ENCODE measurements around the gene MPP2. TPM values are rescaled to one million over a fixed set of nuclear protein-coding genes. Genes with fewer than 3 reads are reported as not detected.
"Not testable (repeated sequence)": the region's sequence is repeated elsewhere in the genome, so short reads cannot be mapped to it uniquely, and the experiment has no call there.

MPP2 gene
- total RNA-seq, 1 donor from 2014 or later = 51.6 TPM

DNA sequence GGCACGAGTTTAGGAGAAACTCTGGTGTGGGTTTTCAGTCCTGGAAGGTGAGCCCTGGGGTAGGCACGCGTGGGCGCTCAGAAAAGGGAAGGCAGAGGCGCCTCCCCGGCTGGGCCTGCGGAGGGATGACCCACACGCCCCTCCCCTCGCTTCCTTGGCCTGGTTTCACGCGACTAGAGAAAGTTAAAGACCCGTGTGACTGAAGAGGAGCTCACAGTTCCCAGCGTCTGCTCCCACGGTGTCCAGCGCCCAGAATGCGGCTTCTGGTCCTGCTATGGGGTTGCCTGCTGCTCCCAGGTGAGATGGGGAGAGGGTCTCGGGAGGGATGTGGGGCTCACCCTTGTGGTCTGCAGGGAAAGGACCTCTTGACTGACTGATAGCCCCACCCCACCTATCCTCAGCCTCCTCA is 60.4 kb downstream of the MPP2 start, which contains the start of gene CD300LG:
TSS of gene CD300LG (plus strand) at position 214 of the 409 bp plus-strand sequence. CDS start at position 255, 41 bp downstream.
- peaks cover 9% of the 10 kb centered on the region for H3K9me3 Mint-ChIP-seq (ENCODE audit: unreplicated experiment)
- no peak within 1 kb of the TSS for H3K4me3 Mint-ChIP-seq (ENCODE audit: unreplicated experiment)
- H3K27ac Mint-ChIP-seq (ENCODE audit: unreplicated experiment) = no peak within 1 kb of the TSS
- TF ChIP-seq, protein P1, sequence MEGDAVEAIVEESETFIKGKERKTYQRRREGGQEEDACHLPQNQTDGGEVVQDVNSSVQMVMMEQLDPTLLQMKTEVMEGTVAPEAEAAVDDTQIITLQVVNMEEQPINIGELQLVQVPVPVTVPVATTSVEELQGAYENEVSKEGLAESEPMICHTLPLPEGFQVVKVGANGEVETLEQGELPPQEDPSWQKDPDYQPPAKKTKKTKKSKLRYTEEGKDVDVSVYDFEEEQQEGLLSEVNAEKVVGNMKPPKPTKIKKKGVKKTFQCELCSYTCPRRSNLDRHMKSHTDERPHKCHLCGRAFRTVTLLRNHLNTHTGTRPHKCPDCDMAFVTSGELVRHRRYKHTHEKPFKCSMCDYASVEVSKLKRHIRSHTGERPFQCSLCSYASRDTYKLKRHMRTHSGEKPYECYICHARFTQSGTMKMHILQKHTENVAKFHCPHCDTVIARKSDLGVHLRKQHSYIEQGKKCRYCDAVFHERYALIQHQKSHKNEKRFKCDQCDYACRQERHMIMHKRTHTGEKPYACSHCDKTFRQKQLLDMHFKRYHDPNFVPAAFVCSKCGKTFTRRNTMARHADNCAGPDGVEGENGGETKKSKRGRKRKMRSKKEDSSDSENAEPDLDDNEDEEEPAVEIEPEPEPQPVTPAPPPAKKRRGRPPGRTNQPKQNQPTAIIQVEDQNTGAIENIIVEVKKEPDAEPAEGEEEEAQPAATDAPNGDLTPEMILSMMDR (IDR thresholded peaks at IDR 0.05; ENCODE audit: partially characterized antibody, unreplicated experiment) = no peak
- no peak for DNase-seq
- peaks cover 2% of the 10 kb centered on the region for H3K4me1 Mint-ChIP-seq (ENCODE audit: low read depth, unreplicated experiment)
- H3K36me3 Mint-ChIP-seq (ENCODE audit: unreplicated experiment) = no peaks in the 10 kb centered on the region
- peaks cover 4% of the 10 kb centered on the region for H3K27me3 Mint-ChIP-seq (ENCODE audit: unreplicated experiment)

DNA sequence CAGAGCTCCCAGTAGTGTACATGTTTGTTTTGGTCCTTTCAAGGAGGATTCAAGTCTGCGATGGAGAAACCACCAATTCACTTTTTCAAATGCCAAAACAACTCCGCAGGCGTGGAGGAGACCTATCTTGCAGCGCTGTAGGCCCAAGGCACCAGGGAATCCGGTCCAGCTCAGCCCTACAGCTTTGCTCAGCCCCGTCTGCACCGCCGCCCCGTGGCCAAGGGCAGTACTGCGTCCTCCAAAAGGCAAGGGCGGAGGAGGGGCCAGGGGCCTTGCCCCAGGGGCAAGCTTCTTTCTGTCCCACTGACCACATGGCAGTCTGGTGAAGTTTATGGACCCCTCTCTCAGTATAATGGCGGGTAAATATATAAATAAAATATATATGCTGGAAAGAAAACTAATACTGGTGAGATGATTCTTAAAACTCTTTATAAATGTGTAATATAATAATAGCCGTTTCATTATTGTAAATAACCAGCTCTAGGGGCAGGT is 61.1 kb downstream of the MPP2 start:
- H3K4me1 Mint-ChIP-seq (ENCODE audit: low read depth, unreplicated experiment) = peaks cover 2% of the 10 kb centered on the region
- H3K27me3 Mint-ChIP-seq (ENCODE audit: unreplicated experiment) = peaks cover 3% of the 10 kb centered on the region
- TF ChIP-seq, protein P1 (IDR thresholded peaks at IDR 0.05; ENCODE audit: partially characterized antibody, unreplicated experiment) = peak; percentile 97
- peaks cover 7% of the 10 kb centered on the region for H3K9me3 Mint-ChIP-seq (ENCODE audit: unreplicated experiment)
- no peak overlapping the region for H3K4me3 Mint-ChIP-seq (ENCODE audit: unreplicated experiment)
- no peak overlapping the region for H3K27ac Mint-ChIP-seq (ENCODE audit: unreplicated experiment)
- DNase-seq = peak; percentile 95
- no peaks in the 10 kb centered on the region for H3K36me3 Mint-ChIP-seq (ENCODE audit: unreplicated experiment)

DNA sequence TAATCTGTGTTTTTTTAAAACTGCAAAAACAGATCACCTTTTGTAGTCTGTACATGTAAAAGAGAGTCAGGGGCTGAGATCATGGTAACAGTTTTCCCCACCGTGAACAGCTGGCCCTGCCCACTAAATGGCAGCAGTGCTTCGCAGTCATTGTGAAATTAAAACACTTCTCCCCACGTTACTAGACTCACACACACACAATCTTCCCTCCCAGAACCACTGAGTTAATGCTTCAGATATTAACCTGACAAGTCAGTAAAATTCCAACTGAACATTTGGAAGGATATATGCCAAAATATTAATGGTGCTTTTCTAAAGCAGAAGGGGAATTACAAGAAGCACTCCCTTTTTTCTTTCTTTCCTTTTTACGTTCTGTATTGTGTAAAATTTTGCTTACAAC is 61.6 kb downstream of the MPP2 start:
- no peak overlapping the region for H3K27ac Mint-ChIP-seq (ENCODE audit: unreplicated experiment)
- peaks cover 2% of the 10 kb centered on the region for H3K4me1 Mint-ChIP-seq (ENCODE audit: low read depth, unreplicated experiment)
- H3K9me3 Mint-ChIP-seq (ENCODE audit: unreplicated experiment) = peaks cover 7% of the 10 kb centered on the region
- H3K27me3 Mint-ChIP-seq (ENCODE audit: unreplicated experiment) = peaks cover 3% of the 10 kb centered on the region
- H3K36me3 Mint-ChIP-seq (ENCODE audit: unreplicated experiment) = no peaks in the 10 kb centered on the region
- TF ChIP-seq, protein P1 (IDR thresholded peaks at IDR 0.05; ENCODE audit: partially characterized antibody, unreplicated experiment) = no peak
- no peak for DNase-seq
- H3K4me3 Mint-ChIP-seq (ENCODE audit: unreplicated experiment) = no peak overlapping the region

DNA sequence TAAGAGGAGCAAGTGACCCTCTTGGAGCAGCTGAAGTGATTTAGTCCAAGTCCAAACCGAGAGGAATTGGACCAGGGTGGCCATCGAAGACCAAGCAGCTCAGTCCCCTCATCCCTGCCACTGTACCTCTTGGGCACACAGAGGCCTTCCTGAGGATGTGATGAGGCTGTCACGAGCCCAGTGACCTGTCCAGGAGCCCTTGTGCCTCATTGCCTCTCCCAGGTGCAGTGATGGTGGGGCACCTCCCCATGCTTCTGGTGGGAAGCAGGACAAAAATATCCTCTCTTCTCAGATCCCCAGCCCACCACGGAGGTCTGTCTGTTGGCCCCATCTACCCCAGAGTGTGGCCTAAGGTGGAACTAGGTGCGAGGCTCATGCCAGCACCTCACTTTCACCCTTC is 63.1 kb downstream of the MPP2 start:
- Mint-ChIP-seq H3K4me3 (ENCODE audit: unreplicated experiment) (no peak overlapping the region), H3K27ac (ENCODE audit: unreplicated experiment) (no peak overlapping the region), H3K9me3 (ENCODE audit: unreplicated experiment) (peaks cover 9% of the 10 kb centered on the region), H3K4me1 (ENCODE audit: low read depth, unreplicated experiment) (peaks cover 6% of the 10 kb centered on the region), H3K27me3 (ENCODE audit: unreplicated experiment) (peaks cover 3% of the 10 kb centered on the region), H3K36me3 (ENCODE audit: unreplicated experiment) (no peaks in the 10 kb centered on the region)
- DNase-seq = no peak
- TF ChIP-seq, protein P1 (IDR thresholded peaks at IDR 0.05; ENCODE audit: partially characterized antibody, unreplicated experiment) = no peak

DNA sequence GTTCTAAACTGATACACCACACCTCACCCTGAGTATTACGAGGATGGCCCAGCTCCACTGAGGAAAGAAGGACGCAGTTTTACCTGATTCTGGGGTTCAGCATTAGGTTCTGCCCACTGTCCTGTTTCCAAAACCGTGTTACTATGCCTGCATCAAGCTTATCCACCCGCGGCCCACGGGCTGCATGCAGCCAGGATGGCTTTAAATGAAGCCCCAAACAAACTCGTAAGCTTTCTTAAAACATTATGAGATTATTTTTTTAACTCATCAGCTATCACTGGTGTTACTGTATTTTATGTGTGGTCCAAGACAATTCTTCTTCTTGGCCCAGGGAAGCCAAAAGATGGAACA is 64.4 kb downstream of the MPP2 start:
- Mint-ChIP-seq H3K9me3 (ENCODE audit: unreplicated experiment) (peaks cover 9% of the 10 kb centered on the region), H3K4me1 (ENCODE audit: low read depth, unreplicated experiment) (peaks cover 6% of the 10 kb centered on the region), H3K4me3 (ENCODE audit: unreplicated experiment) (no peak overlapping the region), H3K27ac (ENCODE audit: unreplicated experiment) (no peak overlapping the region), H3K36me3 (ENCODE audit: unreplicated experiment) (no peaks in the 10 kb centered on the region), H3K27me3 (ENCODE audit: unreplicated experiment) (peaks cover 3% of the 10 kb centered on the region)
- no peak for DNase-seq
- TF ChIP-seq, protein P1 (IDR thresholded peaks at IDR 0.05; ENCODE audit: partially characterized antibody, unreplicated experiment) = no peak

DNA sequence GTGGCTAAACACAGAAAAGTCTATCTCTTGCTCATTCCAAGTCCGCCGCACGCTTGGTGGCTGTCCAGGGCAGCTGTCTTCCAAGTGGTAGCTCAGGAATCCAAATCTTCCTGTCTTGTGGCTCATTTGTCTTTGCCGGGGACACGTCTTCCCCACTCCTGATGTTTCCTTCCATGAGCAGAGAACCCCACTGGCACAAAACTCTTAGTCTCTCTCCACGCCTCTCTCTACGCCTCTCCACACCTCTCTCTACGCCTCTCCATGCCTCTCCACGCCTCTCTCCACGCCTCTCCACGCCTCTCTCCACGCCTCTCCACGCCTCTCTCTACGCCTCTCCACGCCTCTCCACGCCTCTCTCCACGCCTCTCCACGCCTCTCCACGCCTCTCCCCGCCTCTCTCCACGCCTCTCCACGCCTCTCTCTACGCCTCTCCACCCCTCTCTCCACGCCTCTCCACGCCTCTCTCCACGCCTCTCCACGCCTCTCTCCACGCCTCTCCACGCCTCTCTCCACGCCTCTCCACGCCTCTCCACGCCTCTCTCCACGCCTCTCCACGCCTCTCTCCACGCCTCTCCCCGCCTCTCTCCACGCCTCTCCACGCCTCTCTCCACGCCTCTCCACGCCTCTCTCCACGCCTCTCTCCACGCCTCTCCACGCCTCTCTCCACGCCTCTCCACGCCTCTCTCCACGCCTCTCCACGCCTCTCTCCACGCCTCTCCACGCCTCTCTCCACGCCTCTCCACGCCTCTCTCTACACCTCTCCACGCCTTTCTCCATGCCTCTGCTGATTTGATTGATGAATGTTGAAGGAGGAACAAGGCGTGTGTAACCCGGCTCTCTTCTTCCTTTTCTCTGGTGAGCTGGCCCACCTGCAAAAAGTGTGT is 65.0 kb downstream of the MPP2 start:
- H3K4me1 Mint-ChIP-seq (ENCODE audit: low read depth, unreplicated experiment); H3K36me3 Mint-ChIP-seq (ENCODE audit: unreplicated experiment); H3K9me3 Mint-ChIP-seq (ENCODE audit: unreplicated experiment); H3K27ac Mint-ChIP-seq (ENCODE audit: unreplicated experiment); H3K4me3 Mint-ChIP-seq (ENCODE audit: unreplicated experiment); H3K27me3 Mint-ChIP-seq (ENCODE audit: unreplicated experiment); DNase-seq: not testable (repeated sequence)
